NCI-H2227 treated with DMSO at 0.1 percent for 48 hours (cell line): Measurements from ENCODE around the gene PSENEN.

Source experiments
- DNase-seq: peaks from one replicate; lab custom pipeline; 2025; lab: John Stamatoyannopoulos, UW

Gene PSENEN

DNA sequence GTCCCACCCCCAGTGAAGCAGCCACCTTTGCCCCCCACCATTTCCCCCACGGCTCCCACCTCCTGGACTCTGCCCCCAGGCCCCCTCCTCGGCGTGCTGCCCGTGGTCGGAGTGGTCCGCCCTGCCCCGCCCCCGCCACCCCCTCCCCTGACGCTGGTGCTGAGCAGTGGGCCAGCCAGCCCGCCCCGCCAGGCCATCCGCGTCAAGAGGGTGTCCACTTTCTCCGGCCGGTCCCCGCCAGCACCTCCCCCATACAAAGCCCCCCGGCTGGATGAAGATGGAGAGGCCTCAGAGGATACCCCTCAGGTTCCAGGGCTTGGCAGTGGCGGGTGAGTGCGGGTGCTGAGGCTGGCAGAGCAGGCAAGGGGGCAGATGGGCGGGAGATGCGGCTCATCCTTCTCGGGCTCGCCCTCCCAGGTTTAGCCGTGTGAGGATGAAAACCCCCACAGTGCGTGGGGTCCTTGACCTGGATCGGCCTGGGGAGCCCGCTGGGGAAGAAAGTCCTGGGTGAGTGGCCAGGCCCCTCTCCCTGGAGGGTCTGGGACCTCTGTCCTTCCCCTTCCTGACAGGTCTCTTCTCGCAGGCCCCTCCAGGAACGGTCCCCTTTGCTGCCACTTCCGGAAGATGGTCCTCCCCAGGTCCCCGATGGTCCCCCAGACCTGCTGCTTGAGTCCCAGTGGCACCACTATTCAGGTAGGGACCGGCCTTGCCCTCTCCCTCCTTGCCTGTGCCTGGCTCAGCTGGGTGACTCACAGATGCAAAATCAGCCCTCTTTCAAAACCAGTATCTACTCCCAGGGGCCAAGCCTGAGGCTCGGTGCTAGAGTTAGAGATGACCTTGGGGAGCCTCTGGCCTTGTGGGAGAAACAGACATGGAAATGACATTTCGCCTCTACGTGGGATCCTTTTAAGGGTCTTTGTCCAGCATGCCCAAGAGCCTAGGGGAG lies 12.0 kb upstream of the PSENEN start:
- DNase-seq, result no peak

- no peak for DNase-seq
Observed at GRCh38 chr19:35734273-35734672, 11.2 kb upstream of the PSENEN start.

- DNase-seq, result no peak
Observed at GRCh38 chr19:35734889-35735288, 10.6 kb upstream of the PSENEN start.

DNA sequence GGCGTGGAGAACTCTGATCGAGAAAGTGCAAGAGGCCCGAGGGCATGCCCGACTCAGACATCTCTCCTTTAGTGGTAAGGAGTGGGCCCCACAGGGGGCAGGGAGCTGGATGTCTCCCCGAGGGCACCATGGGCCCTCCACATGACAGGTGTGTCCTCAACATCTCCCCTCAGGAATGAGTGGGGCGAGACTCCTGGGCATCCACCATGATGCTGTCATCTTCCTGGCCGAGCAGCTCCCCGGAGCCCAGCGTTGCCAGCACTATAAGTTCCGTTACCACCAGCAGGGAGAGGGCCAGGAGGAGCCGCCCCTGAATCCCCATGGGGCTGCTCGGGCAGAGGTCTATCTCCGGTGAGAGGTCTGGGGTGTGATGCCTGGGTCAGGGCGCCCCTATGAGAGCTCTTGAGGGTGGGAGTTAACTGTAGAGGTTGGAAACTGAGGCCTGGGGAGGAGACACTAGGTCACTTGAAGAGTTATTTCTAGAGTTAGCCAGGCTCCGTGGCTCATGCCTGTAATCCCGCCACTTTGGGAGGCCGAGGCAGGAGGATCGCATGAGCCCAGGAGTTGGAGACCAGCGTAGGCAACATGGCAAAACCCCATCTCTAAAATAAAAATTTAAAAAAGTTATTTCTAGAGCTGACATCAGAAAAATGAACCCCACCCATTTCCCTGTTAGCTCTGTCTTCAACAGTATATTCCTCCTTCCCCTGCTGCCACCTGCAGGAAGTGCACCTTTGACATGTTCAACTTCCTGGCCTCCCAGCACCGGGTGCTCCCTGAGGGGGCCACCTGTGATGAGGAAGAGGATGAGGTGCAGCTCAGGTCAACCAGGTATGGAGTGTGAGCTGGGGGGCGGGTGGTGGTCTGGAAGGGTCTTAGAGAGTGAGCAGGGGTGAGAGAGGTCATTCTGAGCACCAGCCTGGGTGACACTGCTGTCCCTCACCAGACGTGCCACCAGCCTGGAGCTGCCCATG lies 8.3 kb upstream of the PSENEN start:
- DNase-seq, result no peak

DNA sequence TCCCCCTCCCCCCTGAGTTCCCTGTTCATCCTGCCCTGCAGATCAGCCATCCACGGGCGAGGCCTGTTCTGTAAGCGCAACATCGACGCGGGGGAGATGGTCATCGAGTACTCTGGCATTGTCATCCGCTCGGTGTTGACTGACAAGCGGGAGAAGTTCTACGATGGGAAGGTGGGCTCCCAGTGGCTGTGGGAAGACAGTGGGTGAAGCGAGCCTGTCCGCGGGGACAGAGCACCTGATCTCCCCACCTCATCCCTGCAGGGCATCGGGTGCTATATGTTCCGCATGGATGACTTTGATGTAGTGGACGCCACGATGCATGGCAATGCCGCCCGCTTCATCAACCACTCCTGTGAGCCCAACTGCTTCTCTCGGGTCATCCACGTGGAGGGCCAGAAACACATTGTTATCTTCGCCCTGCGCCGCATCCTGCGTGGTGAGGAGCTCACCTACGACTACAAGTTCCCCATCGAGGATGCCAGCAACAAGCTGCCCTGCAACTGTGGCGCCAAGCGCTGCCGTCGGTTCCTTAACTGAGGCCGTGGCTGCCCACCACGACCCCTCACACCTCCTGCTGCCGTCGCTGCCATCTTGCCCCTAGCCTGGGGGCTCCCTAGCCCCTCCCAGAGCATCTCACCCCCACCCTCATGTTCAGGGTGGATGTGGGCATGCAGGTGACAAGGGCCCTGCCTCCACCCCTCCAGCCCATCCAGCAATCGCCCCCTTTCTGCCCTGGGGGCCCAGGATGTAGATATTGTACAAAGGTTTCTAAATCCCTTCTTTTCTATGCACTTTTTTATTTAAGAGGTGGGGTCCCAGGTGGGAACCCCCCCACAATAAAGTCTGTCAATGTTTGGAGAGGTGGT lies 7.2 kb upstream of the PSENEN start:
- no peak for DNase-seq

GRCh38 chr19:35738887-35739229 lies 6.6 kb upstream of the PSENEN start:
- no peak for DNase-seq

GRCh38 chr19:35739275-35740107 lies 6.0 kb upstream of the PSENEN start:
- peak; percentile 45 for DNase-seq

DNA sequence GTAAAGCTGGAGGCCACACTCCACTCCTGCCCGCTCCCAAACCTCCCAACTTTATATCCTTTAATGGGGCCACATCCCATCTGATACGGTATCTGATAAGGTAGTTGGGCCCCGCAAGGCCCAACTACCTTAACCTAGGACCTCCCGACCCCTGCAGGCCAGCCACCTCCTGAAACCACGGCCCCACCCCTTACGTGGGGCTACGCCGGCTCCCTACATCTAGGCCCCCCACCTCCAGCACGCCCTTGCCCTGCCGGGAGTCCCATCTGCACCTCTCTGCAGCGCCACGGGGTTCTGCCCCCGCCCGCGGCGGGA lies 5.4 kb upstream of the PSENEN start:
- DNase-seq, result no peak

GRCh38 chr19:35740423-35741202 lies 4.8 kb upstream of the PSENEN start:
- DNase-seq, result peak; percentile 100

DNA sequence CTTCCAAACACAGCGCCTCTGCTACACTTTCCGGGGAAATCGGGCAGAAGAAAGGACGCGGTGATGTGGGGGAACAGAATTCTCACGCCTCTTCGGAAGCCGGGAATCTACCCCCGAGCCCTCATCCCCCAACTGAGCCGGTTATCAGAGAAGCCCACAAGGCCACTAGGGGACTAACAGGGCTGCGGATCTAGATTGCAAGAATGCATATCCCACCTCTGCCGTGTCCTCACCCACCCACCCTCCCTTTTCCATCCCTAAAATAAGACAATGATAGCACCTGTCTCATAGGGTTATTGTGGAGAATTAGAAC lies 4.3 kb upstream of the PSENEN start:
- DNase-seq, result no peak

DNA sequence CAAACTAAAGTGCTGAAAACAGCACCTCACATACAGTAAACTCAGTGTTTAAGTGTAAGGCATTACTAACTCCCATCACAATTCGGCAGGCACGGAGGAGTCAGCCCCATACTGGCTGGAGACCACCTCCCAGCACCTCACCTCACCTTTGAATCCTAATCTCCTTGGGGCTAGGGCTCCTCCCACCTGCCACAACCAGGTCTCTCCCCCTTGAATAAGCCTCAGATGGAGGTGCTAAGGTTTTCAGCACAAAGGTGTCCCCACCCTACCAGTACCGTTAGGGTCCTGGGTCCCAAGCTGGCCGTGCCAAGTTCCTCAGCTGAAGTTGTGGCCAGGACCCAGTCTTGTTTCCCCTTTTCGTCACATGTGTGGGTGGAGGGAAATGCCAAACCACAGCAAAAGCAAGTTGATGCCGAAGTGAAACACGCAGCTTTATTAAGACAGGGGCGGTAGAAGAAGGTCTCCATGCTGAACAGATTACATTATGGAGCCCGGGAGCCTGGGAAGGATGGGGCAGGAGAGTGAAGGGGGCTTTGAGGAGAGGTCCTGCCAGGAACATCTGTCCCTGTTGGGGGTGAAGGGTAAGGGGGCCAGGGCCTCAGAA lies 3.2 kb upstream of the PSENEN start, which contains the start of gene IGFLR1:
Gene IGFLR1, minus strand, starts transcription at position 332 of the 604 bp plus-strand sequence. CDS start 1,272 bp downstream, outside the sequence.
- no peak for DNase-seq

DNA sequence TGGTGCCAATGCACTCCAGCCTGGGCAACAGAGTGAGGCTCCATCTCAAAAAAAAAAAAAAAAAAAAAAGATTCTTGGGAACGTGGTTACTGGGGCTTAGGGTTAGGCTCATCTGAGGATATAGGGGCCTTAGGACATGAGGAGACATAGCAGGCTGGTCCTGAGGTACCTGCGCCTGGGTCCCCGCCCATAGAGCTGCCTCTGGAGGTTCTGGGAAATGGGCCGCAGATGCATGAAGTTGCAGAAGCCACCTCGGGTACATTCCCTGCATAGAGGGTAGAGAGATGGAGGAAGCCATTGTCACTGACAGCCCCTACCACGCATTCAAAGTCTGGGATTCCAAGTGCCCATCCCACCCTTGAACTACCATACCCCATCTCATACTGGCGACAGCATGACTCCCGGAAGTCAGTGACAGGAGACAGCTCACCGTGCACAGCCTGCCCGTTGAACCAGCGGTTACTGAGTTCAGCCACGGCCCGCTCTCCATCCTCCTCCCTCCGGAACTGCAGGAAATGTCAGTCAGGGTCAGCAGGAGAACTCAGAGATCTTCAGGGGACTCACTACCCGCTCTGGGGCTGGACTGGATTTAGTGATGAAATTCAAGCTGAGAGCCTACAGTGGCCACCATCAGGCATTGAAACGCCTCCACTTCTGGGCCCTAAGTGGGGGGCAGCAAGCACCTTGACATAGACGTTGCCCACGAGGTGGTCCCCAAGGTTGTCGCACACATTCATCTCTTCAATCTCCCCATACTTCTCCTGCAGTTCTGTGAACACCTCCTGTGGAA lies 1.6 kb upstream of the PSENEN start:
- DNase-seq, result no peak

DNA sequence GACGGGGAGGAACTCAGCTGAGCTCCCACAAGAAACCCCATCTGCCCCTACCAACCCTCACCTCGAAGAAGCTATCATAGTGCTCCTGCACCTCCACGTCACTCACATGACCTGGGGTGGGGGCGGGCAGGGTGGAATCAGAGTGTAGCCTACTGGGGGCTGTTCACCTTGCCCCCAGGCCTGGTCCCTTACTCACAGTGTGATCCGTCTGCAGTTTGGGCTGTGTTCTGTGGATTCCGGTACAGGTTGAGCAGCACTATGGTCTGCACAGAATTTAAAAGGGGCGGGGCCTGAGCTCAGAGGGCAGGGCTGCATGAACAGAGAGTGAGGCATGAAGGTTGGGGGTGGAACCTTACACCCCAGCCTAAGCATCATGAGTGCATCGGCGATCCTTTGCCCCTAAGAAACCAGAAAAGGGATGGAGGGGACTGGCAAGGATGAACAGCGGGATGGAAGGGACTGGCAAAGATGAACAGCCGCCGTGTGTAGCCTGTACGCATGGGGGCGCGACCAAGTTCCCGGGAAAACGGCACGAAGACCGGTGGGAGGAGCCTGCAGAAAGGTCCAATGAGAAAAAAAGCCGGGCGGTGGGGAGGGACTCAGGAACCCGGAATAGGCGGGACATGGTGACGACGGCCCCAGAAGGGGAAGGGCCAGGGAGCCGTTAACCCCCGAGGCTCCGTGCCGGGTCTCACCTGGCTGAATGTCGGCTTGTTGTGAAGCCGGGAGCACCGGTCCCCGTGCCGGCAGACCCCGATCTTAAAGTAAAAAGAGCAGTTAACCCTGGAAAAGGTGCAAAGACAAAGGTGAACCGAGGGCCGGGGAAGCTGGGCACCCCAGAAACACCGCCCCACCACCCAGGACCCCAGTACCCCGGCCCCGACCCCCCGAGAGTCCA lies 772 bp upstream of the PSENEN start:
- DNase-seq, result peak; percentile 100

- no peak for DNase-seq
Observed at GRCh38 chr19:35746087-35746462, 624 bp downstream of the PSENEN start.

- DNase-seq, result no peak
Observed at GRCh38 chr19:35746531-35746930, 1.1 kb downstream of the PSENEN start.

GRCh38 chr19:35748106-35749020 lies 2.9 kb downstream of the PSENEN start, which contains the start of gene LIN37:
Gene LIN37, plus strand, starts transcription at chr19:35748576. Its CDS starts 149 bp downstream, at chr19:35748725.
- DNase-seq, result peak; percentile 100

- no peak for DNase-seq
Observed at GRCh38 chr19:35750167-35750566, 4.7 kb downstream of the PSENEN start.
